Glomerular visceral epithelial cell (primary cell): ENCODE measurements around the gene ETFDH.
"Not testable (repeated sequence)": the region's sequence is repeated elsewhere in the genome, so short reads cannot be mapped to it uniquely, and the experiment has no call there.

Source experiments
- DNase-seq: peaks from one replicate; pipeline ENCODE4 v3.0.0-alpha.2; 2016; ENCODE audit errors: extremely low spot score

Gene ETFDH

GRCh38 chr4:158678767-158679166 is 6.7 kb downstream of the ETFDH start:
- no peak for DNase-seq

GRCh38 chr4:158681629-158682028 is 9.5 kb downstream of the ETFDH start:
- no peak for DNase-seq

GRCh38 chr4:158682066-158682465 is 10.0 kb downstream of the ETFDH start:
- DNase-seq, result no peak

- no peak for DNase-seq
Measured at GRCh38 chr4:158688813-158689212, 16.7 kb downstream of the ETFDH start.

GRCh38 chr4:158704274-158704673 is 32.2 kb downstream of the ETFDH start:
- no peak for DNase-seq

- peak; percentile 11 for DNase-seq
Measured at GRCh38 chr4:158710814-158711213, 38.7 kb downstream of the ETFDH start.

GRCh38 chr4:158712622-158713021 is 40.5 kb downstream of the ETFDH start:
- not testable (repeated sequence) for DNase-seq

GRCh38 chr4:158714937-158715336 is 42.8 kb downstream of the ETFDH start:
- no peak for DNase-seq

GRCh38 chr4:158715802-158716201 is 43.7 kb downstream of the ETFDH start:
- no peak for DNase-seq

GRCh38 chr4:158721680-158722079 is 49.6 kb downstream of the ETFDH start:
- DNase-seq, result no peak

- peak; percentile 46 for DNase-seq
Measured at GRCh38 chr4:158722291-158722916, 50.3 kb downstream of the ETFDH start.

GRCh38 chr4:158722917-158723793 is 51.1 kb downstream of the ETFDH start, which contains the start of gene PPID:
PPID (minus strand) TSS chr4:158723396; CDS start chr4:158723288, 108 bp downstream.
- DNase-seq, result peak; percentile 83

GRCh38 chr4:158724637-158725036 is 52.5 kb downstream of the ETFDH start:
- no peak for DNase-seq

GRCh38 chr4:158726633-158727032 is 54.5 kb downstream of the ETFDH start:
- DNase-seq, result no peak

- DNase-seq, result no peak
Measured at GRCh38 chr4:158728236-158728635, 56.1 kb downstream of the ETFDH start.

GRCh38 chr4:158729716-158730559 is 57.8 kb downstream of the ETFDH start:
- peak; percentile 68 for DNase-seq

GRCh38 chr4:158738866-158739265 is 66.8 kb downstream of the ETFDH start:
- DNase-seq, result no peak

GRCh38 chr4:158739600-158739999 is 67.5 kb downstream of the ETFDH start:
- DNase-seq, result no peak

- DNase-seq, result no peak
Measured at GRCh38 chr4:158741326-158742021, 69.4 kb downstream of the ETFDH start.

- DNase-seq, result not testable (repeated sequence)
Measured at GRCh38 chr4:158746537-158746936, 74.4 kb downstream of the ETFDH start.

GRCh38 chr4:158750379-158750778 is 78.3 kb downstream of the ETFDH start:
- DNase-seq, result no peak
